Measurements from ENCODE around the gene AOC2.

DNA sequence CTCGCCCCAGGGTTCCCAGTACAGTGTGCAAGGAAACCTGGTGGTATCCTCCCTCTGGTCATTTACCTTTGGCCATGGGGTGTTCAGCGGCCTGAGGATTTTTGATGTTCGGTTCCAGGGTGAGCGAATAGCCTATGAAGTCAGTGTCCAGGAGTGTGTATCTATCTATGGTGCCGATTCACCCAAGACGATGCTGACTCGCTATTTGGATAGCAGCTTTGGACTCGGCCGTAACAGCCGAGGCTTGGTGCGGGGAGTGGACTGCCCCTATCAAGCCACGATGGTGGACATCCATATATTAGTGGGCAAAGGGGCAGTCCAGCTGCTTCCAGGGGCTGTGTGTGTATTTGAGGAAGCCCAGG lies 1.2 kb downstream of the AOC2 start:
- TF ChIP-seq CTCF (IDR thresholded peaks at IDR 0.05) (no peak), POLR2A (IDR thresholded peaks at IDR 0.05) (no peak), POLR2AphosphoS5 (IDR thresholded peaks at IDR 0.05) (no peak), EP300 (IDR thresholded peaks at IDR 0.05) (no peak)
